GM12891 (cell line): ENCODE results near the gene CAPZA2.
"Not testable (repeated sequence)": the region's sequence is repeated elsewhere in the genome, so short reads cannot be mapped to it uniquely, and the experiment has no call there.

Experiments used
- PAX5 ChIP-seq: IDR thresholded peaks from 2 replicates; pipeline ENCODE4 v1.6.1; 2011; ENCODE audit warnings: low read length, moderate library complexity, mild to moderate bottlenecking; ENCODE audit not compliant: insufficient read depth, severe bottlenecking
- POLR2A ChIP-seq: IDR thresholded peaks from 2 replicates; pipeline ENCODE4 v1.6.1; 2011; ENCODE audit warnings: low read depth, low read length, control low read depth

GRCh38 chr7:116936844-116937243, 74.5 kb downstream of the CAPZA2 start:
- TF ChIP-seq POLR2A, PAX5: not testable (repeated sequence)
